OCI-LY3 (cell line): ENCODE measurements around the gene DOCK4.

Source experiments
- EZH2phosphoT487 ChIP-seq: fragments of 200-600 bp; shearing (Covaris generic); IDR thresholded peaks from 2 replicates; pipeline ENCODE4 v1.6.1; 2018; ENCODE audit warnings: antibody characterized with exemption, mixed run types, low read depth
- TF ChIP-seq, protein P1 (sequence below): fragments of 200-600, 300-600 bp; sonication (generic); IDR thresholded peaks from 2 replicates; pipeline ENCODE4 v1.5.1; 2014; ENCODE audit warnings: antibody characterized with exemption, low read length, low read depth

DNA sequence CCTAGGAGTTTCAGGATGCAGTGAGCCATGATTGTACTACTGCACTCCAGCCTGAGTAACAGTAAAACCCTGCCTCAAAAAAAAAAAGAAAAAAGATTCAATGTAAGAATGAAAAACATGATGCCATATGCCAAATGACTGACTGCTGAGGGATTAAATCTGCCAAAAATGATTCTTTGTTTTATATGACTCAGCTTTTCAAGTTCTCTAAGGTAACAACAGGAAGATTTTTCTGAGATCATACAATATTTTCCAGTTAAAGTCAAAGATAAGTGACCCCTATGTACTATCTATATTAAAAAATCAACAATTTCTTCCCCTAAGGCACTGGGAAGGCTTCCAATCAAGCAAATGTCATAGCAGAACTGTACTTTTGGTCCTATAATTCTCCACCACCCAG lies 372.7 kb downstream of the DOCK4 start:
- TF ChIP-seq, protein P1, sequence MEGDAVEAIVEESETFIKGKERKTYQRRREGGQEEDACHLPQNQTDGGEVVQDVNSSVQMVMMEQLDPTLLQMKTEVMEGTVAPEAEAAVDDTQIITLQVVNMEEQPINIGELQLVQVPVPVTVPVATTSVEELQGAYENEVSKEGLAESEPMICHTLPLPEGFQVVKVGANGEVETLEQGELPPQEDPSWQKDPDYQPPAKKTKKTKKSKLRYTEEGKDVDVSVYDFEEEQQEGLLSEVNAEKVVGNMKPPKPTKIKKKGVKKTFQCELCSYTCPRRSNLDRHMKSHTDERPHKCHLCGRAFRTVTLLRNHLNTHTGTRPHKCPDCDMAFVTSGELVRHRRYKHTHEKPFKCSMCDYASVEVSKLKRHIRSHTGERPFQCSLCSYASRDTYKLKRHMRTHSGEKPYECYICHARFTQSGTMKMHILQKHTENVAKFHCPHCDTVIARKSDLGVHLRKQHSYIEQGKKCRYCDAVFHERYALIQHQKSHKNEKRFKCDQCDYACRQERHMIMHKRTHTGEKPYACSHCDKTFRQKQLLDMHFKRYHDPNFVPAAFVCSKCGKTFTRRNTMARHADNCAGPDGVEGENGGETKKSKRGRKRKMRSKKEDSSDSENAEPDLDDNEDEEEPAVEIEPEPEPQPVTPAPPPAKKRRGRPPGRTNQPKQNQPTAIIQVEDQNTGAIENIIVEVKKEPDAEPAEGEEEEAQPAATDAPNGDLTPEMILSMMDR = no peak
- no peak for TF ChIP-seq EZH2phosphoT487
